ENCODE results near the gene DAPL1. TPM values are rescaled to one million over a fixed set of nuclear protein-coding genes. Genes with fewer than 3 reads are reported as not detected.

The DAPL1 gene
- total RNA-seq, 1 donor from 2014 or later: not detected

DNA sequence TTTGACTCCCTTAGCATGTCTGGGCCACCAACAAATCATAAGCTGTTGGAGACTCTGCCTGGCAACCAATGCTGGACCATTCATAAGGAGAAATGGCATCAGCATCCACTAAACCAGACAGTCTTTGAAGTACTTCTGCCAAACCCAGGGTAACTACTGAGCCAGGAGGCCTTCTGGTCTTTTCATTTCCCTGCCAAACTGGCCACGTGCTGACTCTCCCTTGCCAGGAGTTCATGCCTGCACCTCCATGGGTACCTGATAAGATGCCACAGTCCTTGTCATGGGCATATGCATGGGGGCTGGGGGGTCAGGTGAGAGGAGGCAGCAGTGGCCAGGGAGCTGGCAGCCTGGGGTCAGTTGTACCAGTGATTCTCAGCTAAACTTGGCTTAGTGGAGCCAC, 34.2 kb upstream of the DAPL1 start:
- DNase-seq (no peak), ATAC-seq (no peak)
- Histone ChIP-seq H3K36me3 (no peaks in the 10 kb centered on the region), H3K9me3 (no peaks in the 10 kb centered on the region), H3K27me3 (no peaks in the 10 kb centered on the region), H3K27ac (no peak overlapping the region), H3K4me3 (no peak overlapping the region), H3K4me1 (no peaks in the 10 kb centered on the region)
- intact Hi-C loops (cut with DNase I): no loop called here
- TF ChIP-seq, protein P1, sequence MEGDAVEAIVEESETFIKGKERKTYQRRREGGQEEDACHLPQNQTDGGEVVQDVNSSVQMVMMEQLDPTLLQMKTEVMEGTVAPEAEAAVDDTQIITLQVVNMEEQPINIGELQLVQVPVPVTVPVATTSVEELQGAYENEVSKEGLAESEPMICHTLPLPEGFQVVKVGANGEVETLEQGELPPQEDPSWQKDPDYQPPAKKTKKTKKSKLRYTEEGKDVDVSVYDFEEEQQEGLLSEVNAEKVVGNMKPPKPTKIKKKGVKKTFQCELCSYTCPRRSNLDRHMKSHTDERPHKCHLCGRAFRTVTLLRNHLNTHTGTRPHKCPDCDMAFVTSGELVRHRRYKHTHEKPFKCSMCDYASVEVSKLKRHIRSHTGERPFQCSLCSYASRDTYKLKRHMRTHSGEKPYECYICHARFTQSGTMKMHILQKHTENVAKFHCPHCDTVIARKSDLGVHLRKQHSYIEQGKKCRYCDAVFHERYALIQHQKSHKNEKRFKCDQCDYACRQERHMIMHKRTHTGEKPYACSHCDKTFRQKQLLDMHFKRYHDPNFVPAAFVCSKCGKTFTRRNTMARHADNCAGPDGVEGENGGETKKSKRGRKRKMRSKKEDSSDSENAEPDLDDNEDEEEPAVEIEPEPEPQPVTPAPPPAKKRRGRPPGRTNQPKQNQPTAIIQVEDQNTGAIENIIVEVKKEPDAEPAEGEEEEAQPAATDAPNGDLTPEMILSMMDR (IDR thresholded peaks at IDR 0.05): no peak

DNA sequence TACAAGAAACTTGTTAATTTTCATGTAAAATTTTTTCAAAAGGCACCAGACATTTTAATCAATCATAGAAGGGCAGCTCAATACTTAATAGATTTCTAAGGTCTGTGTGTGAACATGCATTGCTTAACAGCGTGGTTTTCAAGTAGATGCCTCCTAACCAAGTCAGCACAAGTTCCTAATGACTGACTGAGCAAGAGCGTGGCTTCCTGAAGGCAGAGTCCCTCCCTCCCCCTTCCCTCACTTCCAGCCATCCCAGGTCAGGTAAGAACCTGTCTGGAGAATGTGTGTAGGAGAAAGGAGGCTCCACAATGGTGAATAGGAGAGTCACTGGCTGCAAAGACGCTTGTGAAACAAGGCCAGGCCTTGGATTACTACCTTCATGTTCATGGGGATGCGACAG, 33.5 kb upstream of the DAPL1 start:
- intact Hi-C loops (cut with DNase I): no loop called here
- TF ChIP-seq, protein P1 (IDR thresholded peaks at IDR 0.05): no peak
- DNase-seq (no peak), ATAC-seq (peak; percentile 53)
- no peaks in the 10 kb centered on the region for H3K4me1 ChIP-seq
- H3K9me3 ChIP-seq: no peaks in the 10 kb centered on the region
- H3K4me3 ChIP-seq: no peak overlapping the region
- H3K27ac ChIP-seq: no peak overlapping the region
- H3K27me3 ChIP-seq: no peaks in the 10 kb centered on the region
- no peaks in the 10 kb centered on the region for H3K36me3 ChIP-seq

DNA sequence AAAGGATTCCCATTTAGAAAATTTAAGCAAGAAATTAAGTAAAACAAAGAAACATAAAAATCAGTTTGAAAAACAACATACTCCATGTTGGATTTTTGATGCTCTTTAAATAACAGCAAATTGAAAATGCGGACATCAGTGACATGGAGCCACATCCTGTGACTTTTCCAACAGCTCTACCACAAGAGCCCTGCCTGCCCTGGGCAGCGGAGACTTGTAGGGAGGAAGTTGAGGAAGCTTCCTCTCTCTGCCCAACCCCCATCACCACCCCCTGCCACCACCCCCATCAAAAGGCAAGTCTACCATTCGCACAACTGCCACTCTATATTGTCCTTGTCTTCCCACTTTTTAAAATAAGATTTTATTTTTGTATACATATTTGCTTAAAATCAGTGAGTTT, 32.8 kb upstream of the DAPL1 start:
- TF ChIP-seq, protein P1 (IDR thresholded peaks at IDR 0.05): no peak
- intact Hi-C loops (cut with DNase I): no loop called here
- Histone ChIP-seq H3K27me3 (no peaks in the 10 kb centered on the region), H3K4me1 (no peaks in the 10 kb centered on the region), H3K36me3 (no peaks in the 10 kb centered on the region), H3K9me3 (no peaks in the 10 kb centered on the region), H3K27ac (no peak overlapping the region), H3K4me3 (no peak overlapping the region)
- ATAC-seq (no peak), DNase-seq (no peak)

DNA sequence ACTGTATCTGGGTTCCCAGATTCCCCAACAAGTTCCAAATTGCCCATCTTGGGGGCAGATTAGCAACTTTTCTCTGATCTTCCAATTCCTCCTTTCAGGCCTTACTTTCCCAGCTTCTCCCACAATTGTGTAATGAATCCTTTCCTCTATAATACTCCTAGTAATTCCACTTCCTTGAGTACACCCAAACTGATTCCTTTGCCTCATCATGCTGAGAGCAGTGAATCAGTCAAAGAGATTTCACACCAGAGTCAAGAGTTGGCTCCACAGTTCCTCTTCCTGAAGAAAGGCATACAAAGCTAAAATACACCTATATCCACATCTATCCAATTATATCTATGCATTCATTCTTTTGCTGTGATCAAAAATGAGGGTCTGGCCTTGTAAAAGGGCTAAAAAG, 28.6 kb upstream of the DAPL1 start:
- intact Hi-C loops (cut with DNase I): no loop called here
- ATAC-seq: no peak
- no peaks in the 10 kb centered on the region for H3K27me3 ChIP-seq
- TF ChIP-seq, protein P1 (IDR thresholded peaks at IDR 0.05): no peak
- no peak for DNase-seq
- H3K4me1 ChIP-seq: no peaks in the 10 kb centered on the region
- no peak overlapping the region for H3K4me3 ChIP-seq
- no peak overlapping the region for H3K27ac ChIP-seq
- no peaks in the 10 kb centered on the region for H3K36me3 ChIP-seq
- no peaks in the 10 kb centered on the region for H3K9me3 ChIP-seq

DNA sequence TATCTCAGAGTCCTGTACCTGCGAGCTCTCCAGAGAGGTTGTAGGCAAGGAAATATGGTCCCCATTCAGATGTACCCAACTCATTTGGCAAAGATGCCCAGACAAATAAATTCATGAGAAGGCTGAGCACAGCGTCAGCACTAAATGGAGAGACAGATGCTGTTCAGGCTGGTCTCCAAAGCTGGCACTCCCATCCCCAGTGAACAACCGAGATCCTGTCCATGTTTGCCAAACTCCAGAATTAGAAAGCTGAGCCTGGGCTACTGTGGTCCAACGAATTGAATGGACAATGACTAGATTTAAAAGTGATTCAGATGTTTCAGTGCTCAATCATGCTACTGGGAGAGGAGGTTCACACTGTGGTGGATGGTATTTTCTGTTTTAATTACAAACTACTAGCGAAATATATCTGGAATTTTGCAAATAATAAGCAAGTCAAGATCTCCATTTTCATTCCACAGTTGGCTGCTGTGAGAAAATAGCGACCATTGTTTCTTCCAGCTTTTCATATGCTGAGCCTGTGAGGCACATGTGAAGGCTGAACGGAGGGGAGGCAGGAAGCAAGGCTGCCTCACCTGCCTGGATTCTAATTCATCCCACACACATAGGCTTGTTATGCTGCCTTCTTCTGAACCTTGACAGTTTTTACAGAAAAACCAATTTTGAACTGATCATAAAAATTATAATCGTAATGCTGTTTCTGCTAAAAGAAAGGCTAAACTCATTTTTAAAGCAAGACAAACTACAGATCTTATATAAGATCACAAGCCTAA, 22.6 kb upstream of the DAPL1 start:
- no peak for ATAC-seq
- intact Hi-C loops (cut with DNase I): no loop called here
- H3K27ac ChIP-seq: no peak overlapping the region
- TF ChIP-seq, protein P1 (IDR thresholded peaks at IDR 0.05): no peak
- DNase-seq: no peak
- no peak overlapping the region for H3K4me3 ChIP-seq
- no peaks in the 10 kb centered on the region for H3K27me3 ChIP-seq
- no peaks in the 10 kb centered on the region for H3K4me1 ChIP-seq
- H3K9me3 ChIP-seq: no peaks in the 10 kb centered on the region
- H3K36me3 ChIP-seq: no peaks in the 10 kb centered on the region

Measured in upper lobe of right lung (tissue), 1 donor.